Keratinocyte (primary cell): ENCODE measurements around the gene TRAF2. TPM values are rescaled to one million over a fixed set of nuclear protein-coding genes. Genes with fewer than 3 reads are reported as not detected.

Experiments
- DNase-seq: peaks from one replicate; pipeline ENCODE4 v3.0.0-alpha.2; 2011; ENCODE audit warnings: low read depth, missing footprints, low spot score
- FAIRE-seq: peaks from 2 replicates; lab custom pipeline; 2011; peaks lifted over from hg19 to GRCh38; lab: Jason Lieb, UNC
- H2AFZ ChIP-seq: 2 replicates; pipeline ENCODE4 v1.6.0; 2012; ENCODE audit warnings: low read length, control low read depth, inconsistent platforms; ENCODE audit not compliant: control insufficient read depth
- H3K27ac ChIP-seq: 2 replicates; pipeline ENCODE4 v1.5.1; 2011; ENCODE audit warnings: low read length; ENCODE audit not compliant: control insufficient read depth, insufficient read depth
- H3K27me3 ChIP-seq: 3 replicates; pipeline ENCODE4 v1.6.0; 2011; ENCODE audit warnings: low read length; ENCODE audit not compliant: control insufficient read depth, insufficient read depth; ENCODE audit errors: extremely low read depth
- H3K36me3 ChIP-seq, 2 experiments: 2 replicates in 1 of 2; 3 replicates in 1 of 2; pipeline ENCODE4 v1.5.1; 2011; ENCODE audit warnings: low read length in 2 of 2, mild to moderate bottlenecking in 1 of 2; ENCODE audit not compliant: control insufficient read depth in 2 of 2, insufficient read depth in 2 of 2; ENCODE audit errors: extremely low read depth in 1 of 2
- H3K4me1 ChIP-seq: 3 replicates; pipeline ENCODE4 v1.5.1; 2011; ENCODE audit warnings: low read length; ENCODE audit not compliant: control insufficient read depth, insufficient read depth; ENCODE audit errors: extremely low read depth
- H3K4me2 ChIP-seq: 3 replicates; pipeline ENCODE4 v1.6.0; 2011; ENCODE audit warnings: low read depth, low read length; ENCODE audit not compliant: control insufficient read depth, insufficient read depth; ENCODE audit errors: extremely low read depth
- H3K4me3 ChIP-seq, 3 experiments: fragments of 200-600 bp in 1 of 3; sonication (generic) in 1 of 3; 2 replicates in 2 of 3; 3 replicates in 1 of 3; pipeline ENCODE4 v1.5.1; 2011 to 2016; ENCODE audit warnings: low read length in 3 of 3, mild to moderate bottlenecking in 3 of 3, control low read depth in 2 of 3, inconsistent platforms in 1 of 3, low read depth in 1 of 3, mixed read lengths in 1 of 3, mixed run types in 1 of 3, moderate library complexity in 1 of 3; ENCODE audit not compliant: control insufficient read depth in 2 of 3, insufficient read depth in 2 of 3; ENCODE audit errors: extremely low read depth in 1 of 3
- H3K79me2 ChIP-seq: 2 replicates; pipeline ENCODE4 v1.6.0; 2012; ENCODE audit warnings: low read length; ENCODE audit not compliant: control insufficient read depth, insufficient read depth
- H3K9ac ChIP-seq: 3 replicates; pipeline ENCODE4 v1.6.0; 2011; ENCODE audit warnings: low read length; ENCODE audit not compliant: control insufficient read depth, insufficient read depth; ENCODE audit errors: extremely low read depth
- H3K9me1 ChIP-seq: 3 replicates; pipeline ENCODE4 v1.6.0; 2011; ENCODE audit warnings: low read length; ENCODE audit not compliant: control insufficient read depth, insufficient read depth; ENCODE audit errors: extremely low read depth
- H3K9me3 ChIP-seq: 2 replicates; pipeline ENCODE4 v1.5.1; 2012; ENCODE audit warnings: low read depth, low read length; ENCODE audit not compliant: control insufficient read depth
- H4K20me1 ChIP-seq: 3 replicates; pipeline ENCODE4 v1.6.0; 2011; ENCODE audit warnings: low read length; ENCODE audit not compliant: control insufficient read depth, insufficient read depth; ENCODE audit errors: extremely low read depth
- EZH2 ChIP-seq: IDR thresholded peaks from one replicate; pipeline ENCODE4 v1.6.1; 2012; ENCODE audit warnings: inconsistent platforms, mild to moderate bottlenecking, low read length, moderate library complexity
- dilution Hi-C: fragments of 300-500 bp; cut with MboI; formaldehyde crosslinking; loops from one replicate; pipeline ENCODE4 v1.7.0; 2020; ENCODE audit warnings: low sequenced_read_pairs; ENCODE audit not compliant: extremely low pct_ligation_motif_present
- polyA plus RNA-seq, 5 experiments: library from polyadenylated mRNA; depleted of rRNA in 3 of 5; stranded (reverse) in 3 of 5; stranded (forward) in 1 of 5; unstranded in 1 of 5; fragments of >200 nt; gene quantifications; 1 replicate in 1 of 5; 2 replicates in 3 of 5; 3 replicates in 1 of 5; pipeline versions ENCODE4 v1.2.1 to v1.2.3, GENCODE V29; 2011 to 2012; ENCODE audit warnings: missing spikeins in 2 of 5, low read depth in 1 of 5, low replicate concordance in 1 of 5
- TF ChIP-seq, protein P1 (sequence below), 3 experiments: IDR thresholded peaks in 1 of 3; conservative IDR thresholded peaks in 1 of 3; optimal IDR thresholded peaks in 1 of 3; 2 replicates in 2 of 3; 3 replicates in 1 of 3; pipeline versions ENCODE3 to v1.5.1; 2011; ENCODE audit warnings: low read length in 3 of 3, mild to moderate bottlenecking in 3 of 3, moderate library complexity in 2 of 3, control low read depth in 1 of 3, inconsistent platforms in 1 of 3; ENCODE audit not compliant: insufficient read depth in 2 of 3; ENCODE audit errors: extremely low read depth in 1 of 3

TRAF2 gene
- polyA plus RNA-seq, 1 donor (not counting 4 experiments of a cell fraction or from before 2014, with no cell fraction given) = 9.9 TPM

- Histone ChIP-seq H3K27me3 (no peaks in the 10 kb centered on the region), H3K9ac (no peak overlapping the region), H3K4me1 (peaks cover 7% of the 10 kb centered on the region), H2AFZ (no peak overlapping the region), H4K20me1 (no peaks in the 10 kb centered on the region), H3K27ac (no peak overlapping the region), H3K9me3 (no peaks in the 10 kb centered on the region), H3K9me1 (no peaks in the 10 kb centered on the region), H3K4me2 (no peak overlapping the region), H3K79me2 (peaks cover 31% of the 10 kb centered on the region), H3K4me3 (no peak overlapping the region), H3K36me3 (peaks cover 18 to 29% of the 10 kb centered on the region in 2 experiments)
- dilution Hi-C loops = loop anchor here (25.0 kb wide), 1 partner anchor 129 kb away; the partner anchor contains the start of gene RABL6
- DNase-seq = no peak
- FAIRE-seq = no peak
- no peak for TF ChIP-seq EZH2
- TF ChIP-seq, protein P1, sequence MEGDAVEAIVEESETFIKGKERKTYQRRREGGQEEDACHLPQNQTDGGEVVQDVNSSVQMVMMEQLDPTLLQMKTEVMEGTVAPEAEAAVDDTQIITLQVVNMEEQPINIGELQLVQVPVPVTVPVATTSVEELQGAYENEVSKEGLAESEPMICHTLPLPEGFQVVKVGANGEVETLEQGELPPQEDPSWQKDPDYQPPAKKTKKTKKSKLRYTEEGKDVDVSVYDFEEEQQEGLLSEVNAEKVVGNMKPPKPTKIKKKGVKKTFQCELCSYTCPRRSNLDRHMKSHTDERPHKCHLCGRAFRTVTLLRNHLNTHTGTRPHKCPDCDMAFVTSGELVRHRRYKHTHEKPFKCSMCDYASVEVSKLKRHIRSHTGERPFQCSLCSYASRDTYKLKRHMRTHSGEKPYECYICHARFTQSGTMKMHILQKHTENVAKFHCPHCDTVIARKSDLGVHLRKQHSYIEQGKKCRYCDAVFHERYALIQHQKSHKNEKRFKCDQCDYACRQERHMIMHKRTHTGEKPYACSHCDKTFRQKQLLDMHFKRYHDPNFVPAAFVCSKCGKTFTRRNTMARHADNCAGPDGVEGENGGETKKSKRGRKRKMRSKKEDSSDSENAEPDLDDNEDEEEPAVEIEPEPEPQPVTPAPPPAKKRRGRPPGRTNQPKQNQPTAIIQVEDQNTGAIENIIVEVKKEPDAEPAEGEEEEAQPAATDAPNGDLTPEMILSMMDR (optimal IDR thresholded peaks at IDR 0.05 in 1 of 3, IDR thresholded peaks at IDR 0.05 in 1 of 3, conservative IDR thresholded peaks at IDR 0.05 in 1 of 3; ENCODE audit: extremely low read depth in 1 of 3, insufficient read depth in 2 of 3, low read length in 3 of 3) = no peak
These were observed 55.2 kb downstream of the TRAF2 start for GRCh38 chr9:136941231-136942111.

DNA sequence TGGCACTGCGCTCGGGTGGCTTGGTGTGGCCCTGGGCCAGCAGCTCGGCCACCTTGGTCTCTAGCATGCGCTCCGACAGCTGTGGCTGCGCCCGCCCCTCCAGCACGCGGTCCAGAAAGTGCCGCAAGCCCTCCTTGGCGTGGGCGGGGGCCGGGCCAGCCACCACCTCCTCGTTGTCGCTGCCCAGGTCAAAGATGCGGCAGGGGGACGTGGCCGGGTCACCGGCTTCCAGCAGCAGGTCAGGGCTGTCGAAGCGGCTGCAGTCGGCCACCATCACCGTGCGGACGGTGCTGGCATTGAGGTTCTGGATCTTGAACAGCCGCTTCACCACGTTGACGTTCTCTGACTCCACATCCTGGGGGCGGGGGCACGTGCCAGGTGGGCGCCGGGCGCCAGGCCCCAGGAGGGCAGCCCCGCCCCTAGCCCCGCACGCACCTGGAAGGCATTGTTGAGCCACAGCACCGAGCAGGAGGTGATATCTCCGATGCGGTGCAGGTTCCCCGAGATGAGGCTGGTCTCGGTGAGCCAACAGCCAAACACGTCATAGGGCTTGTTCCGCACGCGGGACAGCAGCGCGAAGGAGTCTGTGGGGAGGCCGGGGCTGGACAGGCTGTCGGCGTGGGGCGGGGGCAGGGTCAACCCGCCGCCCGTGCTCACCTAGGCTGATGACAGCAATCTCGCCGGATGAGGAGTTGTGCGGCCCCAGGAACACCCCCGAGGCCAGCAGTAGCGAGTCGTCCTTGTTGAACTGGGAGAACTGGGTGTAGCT is 56.0 kb downstream of the TRAF2 start:
- peaks cover 7% of the 10 kb centered on the region for H3K4me1 ChIP-seq
- no peaks in the 10 kb centered on the region for H3K9me1 ChIP-seq
- no peaks in the 10 kb centered on the region for H4K20me1 ChIP-seq
- no peaks in the 10 kb centered on the region for H3K27me3 ChIP-seq
- peaks cover 31% of the 10 kb centered on the region for H3K79me2 ChIP-seq
- H3K9ac ChIP-seq = no peak overlapping the region
- DNase-seq (no peak), FAIRE-seq (no peak)
- H3K27ac ChIP-seq = no peak overlapping the region
- no peak for TF ChIP-seq EZH2
- TF ChIP-seq, protein P1 (optimal IDR thresholded peaks at IDR 0.05 in 1 of 3, IDR thresholded peaks at IDR 0.05 in 1 of 3, conservative IDR thresholded peaks at IDR 0.05 in 1 of 3; ENCODE audit: extremely low read depth in 1 of 3, insufficient read depth in 2 of 3, low read length in 3 of 3) = no peak
- dilution Hi-C loops = loop anchor here (25.0 kb wide), 1 partner anchor 130 kb away; the partner anchor contains the start of gene RABL6
- no peaks in the 10 kb centered on the region for H3K9me3 ChIP-seq
- H2AFZ ChIP-seq = no peak overlapping the region
- no peak overlapping the region for H3K4me2 ChIP-seq
- peaks cover 18 to 27% of the 10 kb centered on the region in 2 experiments for H3K36me3 ChIP-seq
- no peak overlapping the region for H3K4me3 ChIP-seq
